GM12872 (cell line): Measurements from ENCODE around the gene GAS2L2.

ENCODE experiments used
- TF ChIP-seq, protein P1 (sequence below): IDR thresholded peaks from 3 replicates; pipeline ENCODE4 v1.5.1; 2011; ENCODE audit warnings: low read depth, mild to moderate bottlenecking, low read length, moderate library complexity; ENCODE audit not compliant: insufficient read depth

The GAS2L2 gene

DNA sequence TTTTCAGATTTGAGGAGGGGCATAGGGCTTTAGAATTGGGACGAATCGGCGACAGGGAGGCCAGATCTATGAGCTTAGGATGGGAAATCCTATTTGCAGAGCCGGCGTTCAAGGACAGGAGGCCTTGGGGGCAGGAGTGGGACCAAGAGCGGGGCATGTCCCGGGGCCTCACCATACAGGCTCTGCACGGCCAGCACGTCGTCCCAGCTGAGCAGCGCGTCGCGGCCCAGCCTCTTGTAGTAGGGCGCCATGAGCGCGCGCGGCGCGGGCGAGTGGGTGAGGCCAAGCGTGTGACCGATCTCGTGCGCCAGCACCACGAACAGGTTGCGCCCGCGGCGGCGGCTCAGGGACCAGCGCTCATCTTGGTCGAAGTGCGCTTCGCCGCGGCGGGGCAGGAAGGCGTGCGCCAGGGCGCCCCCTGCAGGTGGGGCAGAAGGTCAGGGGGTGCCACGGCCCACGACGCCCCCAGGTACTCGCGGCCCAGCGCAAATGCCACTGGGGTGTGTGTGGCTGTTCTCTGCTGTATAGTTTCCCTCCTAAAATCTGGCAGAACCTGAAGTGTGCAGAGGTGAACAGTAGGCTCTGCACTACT is 17.0 kb upstream of the GAS2L2 start:
- TF ChIP-seq, protein P1, sequence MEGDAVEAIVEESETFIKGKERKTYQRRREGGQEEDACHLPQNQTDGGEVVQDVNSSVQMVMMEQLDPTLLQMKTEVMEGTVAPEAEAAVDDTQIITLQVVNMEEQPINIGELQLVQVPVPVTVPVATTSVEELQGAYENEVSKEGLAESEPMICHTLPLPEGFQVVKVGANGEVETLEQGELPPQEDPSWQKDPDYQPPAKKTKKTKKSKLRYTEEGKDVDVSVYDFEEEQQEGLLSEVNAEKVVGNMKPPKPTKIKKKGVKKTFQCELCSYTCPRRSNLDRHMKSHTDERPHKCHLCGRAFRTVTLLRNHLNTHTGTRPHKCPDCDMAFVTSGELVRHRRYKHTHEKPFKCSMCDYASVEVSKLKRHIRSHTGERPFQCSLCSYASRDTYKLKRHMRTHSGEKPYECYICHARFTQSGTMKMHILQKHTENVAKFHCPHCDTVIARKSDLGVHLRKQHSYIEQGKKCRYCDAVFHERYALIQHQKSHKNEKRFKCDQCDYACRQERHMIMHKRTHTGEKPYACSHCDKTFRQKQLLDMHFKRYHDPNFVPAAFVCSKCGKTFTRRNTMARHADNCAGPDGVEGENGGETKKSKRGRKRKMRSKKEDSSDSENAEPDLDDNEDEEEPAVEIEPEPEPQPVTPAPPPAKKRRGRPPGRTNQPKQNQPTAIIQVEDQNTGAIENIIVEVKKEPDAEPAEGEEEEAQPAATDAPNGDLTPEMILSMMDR = peak; percentile 33; the same call in 2 of the 3 replicates

DNA sequence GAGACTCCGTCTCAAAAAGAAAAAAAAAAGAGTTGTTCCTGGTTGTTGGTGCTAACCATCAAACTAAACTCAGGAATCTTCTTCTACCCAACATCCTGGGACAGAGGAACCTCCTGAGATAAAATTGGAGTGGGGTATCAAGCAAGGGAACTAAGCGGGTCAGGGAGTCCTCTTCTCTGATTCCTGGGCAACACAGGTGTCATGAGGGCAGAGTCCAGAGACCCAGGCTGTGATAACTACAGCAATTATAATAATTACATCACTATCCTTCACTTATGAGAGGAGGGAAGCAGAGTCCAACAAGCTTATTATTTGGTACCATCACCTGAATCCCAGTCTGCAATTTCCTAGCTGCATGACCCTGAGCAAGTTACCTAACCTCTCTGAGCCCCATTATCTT is 15.8 kb upstream of the GAS2L2 start:
- TF ChIP-seq, protein P1 = no peak

DNA sequence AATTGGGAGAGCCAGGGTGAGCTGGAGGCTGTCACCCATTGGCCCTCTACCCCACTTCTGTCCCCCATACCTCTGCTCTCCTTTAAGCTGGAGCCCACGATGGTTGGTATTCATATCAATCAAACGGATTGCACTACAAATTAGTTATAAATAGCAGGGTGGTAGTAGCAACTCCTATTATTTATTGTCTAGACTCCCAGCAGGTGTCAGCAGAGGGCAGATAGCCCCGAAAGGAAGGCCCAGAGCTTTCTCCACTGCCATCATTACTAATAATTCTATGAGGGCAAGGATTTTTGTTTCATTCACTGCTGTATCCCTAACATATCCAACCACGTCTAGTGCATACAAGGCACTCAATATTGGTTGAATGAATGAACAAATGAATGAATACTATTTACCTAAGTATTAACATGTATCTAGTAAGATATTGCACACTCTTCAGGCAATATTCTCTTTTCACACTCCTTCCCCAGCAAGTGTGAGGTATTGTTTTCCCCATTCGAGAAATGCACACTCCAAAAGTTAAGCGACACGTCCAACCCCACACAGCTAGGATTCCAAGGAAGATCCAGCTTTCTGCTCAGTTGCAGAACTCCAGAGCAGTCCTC is 14.0 kb upstream of the GAS2L2 start:
- TF ChIP-seq, protein P1 = peak; percentile 54

DNA sequence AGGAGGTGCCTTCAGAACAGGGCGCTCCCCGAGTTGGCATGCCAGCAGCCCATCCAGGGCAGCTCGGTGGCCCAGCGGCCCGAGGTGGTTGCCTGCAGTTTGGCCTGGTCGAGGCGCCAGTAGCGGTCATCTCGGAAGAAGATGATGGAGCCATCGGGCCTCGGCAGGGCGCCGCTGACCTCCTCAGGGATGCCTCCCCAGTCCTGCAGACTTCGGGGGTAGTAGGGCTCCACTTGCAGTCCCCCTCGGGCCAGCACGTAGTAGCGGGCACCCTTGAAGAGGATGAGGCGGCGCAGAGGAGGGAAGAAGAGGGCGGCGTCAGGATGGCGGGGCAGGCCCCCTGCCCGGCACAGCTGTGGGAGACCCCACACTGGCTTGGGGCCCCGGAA is 13.4 kb upstream of the GAS2L2 start:
- TF ChIP-seq, protein P1 = no peak

DNA sequence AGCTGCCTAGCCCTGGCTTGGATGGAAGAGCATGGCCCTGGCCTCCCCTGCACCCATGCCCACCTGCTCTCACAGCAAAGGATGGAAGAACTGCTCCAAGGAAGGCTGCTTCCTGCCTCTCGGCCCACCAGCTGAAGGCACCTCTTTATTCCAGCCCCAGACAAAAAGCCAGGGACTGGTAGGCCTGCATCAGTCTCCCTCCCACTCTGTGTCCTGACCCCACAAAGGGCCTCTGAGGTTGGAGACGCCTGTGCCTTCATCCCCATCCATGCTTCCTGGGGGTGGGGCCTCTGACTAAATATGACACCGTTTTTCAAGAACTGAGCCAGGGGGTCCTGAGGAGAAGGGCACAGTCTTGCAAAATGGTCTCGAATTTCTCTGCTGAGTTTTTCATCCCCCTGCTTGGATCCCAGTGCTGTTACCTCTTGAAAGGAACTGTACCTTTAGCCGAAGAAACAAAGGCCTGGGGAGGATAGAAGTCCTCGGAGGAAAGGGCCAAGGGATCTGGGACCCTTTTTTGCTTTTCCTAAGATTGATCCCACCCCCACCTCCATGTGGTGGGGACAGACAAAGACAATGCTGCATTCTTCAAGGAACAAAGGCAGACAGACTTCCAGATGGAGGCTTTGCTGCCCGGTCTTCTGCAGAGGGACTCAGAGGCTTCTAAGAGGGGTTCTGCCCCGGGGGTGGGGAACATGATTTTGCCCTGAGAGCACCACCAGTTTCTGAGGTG is 12.9 kb upstream of the GAS2L2 start:
- TF ChIP-seq, protein P1 = no peak

DNA sequence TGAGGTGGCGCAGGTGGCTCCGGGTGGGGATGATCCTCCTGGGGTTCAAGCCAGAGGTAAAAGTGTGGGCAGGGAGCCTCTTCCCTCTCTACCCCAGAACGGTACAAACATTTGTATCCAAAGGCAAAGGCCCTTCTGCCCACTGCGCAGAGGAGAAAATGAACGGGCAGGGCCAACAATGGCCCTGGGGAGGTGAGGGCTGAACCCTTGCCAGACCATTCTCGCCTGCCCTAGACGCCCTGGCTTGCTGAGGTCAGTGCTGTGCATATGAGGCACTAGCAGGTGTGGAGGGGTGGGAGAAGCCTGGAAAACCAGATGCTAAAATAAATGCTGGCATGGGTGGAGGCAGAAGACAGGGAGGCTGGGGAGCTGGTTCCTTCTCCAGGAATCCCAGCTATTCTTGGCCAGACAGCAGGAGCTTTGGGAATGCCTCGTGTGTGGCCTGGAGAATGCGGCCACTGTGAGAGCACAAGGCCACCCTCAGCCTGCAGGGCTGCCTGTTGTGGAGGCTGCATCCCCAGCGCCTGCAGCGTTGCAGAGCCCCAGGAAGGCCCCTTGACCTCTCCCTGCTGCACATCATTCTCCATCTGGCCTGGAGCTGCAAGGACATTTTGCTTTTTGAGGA is 12.2 kb upstream of the GAS2L2 start:
- TF ChIP-seq, protein P1 = no peak

DNA sequence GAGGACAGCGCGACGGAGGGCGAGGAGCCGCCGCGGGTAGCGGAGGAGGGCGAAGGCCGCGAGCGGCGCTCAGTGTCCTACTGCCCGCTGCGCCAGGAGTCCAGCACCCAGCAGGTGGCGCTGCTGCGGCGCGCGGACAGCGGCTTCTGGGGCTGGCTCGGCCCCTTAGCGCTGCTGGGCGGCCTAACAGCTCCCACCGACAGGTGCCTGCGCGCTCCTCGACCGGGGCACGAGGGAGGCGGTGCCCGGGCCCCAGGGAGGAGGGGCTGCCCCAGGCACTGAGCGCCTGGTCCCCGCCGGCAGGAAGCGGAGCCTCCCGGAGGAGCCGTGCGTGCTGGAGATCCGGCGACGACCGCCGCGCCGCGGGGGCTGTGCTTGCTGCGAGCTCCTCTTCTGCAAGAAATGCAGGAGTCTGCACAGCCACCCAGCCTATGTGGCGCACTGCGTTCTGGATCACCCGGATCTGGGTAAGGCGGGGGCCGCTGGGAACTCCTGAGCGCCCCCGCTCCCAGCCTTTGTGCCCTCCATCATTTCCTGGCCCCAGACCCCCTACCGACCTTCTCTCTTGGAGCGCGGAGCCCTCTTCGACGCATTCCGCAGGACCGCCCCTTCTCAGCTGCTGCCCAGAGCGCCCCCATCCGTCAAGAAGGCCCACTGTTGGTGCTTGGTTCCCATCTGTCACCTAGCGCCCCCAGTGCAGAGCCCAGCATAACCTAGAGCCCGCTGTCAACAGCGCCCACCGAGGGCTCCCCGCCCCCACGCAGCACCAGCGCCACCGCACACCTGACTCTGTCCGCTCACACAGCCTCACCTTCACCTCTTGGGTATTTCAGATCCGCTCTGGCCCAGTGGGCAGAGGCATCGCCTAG is 11.3 kb upstream of the GAS2L2 start:
- TF ChIP-seq, protein P1 = peak; percentile 97
